ENCODE measurements around the gene SRGAP1.

DNA sequence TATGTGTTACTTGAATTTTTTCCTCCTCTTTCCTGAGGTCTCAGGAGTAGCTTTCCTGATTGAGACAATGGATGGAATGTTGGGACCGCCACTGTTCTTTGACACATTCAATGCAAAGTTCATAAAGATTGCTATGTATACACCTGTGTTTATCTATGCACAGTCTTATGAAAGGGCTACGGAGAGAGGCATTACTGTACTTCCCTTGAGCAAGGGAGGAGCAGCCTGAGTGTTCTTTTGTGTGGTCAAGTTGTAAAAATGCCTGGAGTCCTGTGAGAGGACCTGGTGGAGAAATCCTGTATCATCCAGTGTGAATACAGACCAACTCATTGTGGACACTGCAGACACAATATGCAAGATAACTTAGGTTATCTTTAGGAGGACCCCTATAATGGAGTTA is 1.2 kb downstream of the SRGAP1 start:
- TF ChIP-seq, protein P1, sequence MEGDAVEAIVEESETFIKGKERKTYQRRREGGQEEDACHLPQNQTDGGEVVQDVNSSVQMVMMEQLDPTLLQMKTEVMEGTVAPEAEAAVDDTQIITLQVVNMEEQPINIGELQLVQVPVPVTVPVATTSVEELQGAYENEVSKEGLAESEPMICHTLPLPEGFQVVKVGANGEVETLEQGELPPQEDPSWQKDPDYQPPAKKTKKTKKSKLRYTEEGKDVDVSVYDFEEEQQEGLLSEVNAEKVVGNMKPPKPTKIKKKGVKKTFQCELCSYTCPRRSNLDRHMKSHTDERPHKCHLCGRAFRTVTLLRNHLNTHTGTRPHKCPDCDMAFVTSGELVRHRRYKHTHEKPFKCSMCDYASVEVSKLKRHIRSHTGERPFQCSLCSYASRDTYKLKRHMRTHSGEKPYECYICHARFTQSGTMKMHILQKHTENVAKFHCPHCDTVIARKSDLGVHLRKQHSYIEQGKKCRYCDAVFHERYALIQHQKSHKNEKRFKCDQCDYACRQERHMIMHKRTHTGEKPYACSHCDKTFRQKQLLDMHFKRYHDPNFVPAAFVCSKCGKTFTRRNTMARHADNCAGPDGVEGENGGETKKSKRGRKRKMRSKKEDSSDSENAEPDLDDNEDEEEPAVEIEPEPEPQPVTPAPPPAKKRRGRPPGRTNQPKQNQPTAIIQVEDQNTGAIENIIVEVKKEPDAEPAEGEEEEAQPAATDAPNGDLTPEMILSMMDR (IDR thresholded peaks at IDR 0.05; ENCODE audit: poor library complexity, severe bottlenecking): no peak
- no peak for TF ChIP-seq EZH2 (IDR thresholded peaks at IDR 0.05; ENCODE audit: borderline replicate concordance, insufficient read depth, low read length, poor library complexity, severe bottlenecking)
- TF ChIP-seq EP300 (conservative IDR thresholded peaks at IDR 0.05; ENCODE audit: poor library complexity, severe bottlenecking): no peak
- TF ChIP-seq, protein P2, sequence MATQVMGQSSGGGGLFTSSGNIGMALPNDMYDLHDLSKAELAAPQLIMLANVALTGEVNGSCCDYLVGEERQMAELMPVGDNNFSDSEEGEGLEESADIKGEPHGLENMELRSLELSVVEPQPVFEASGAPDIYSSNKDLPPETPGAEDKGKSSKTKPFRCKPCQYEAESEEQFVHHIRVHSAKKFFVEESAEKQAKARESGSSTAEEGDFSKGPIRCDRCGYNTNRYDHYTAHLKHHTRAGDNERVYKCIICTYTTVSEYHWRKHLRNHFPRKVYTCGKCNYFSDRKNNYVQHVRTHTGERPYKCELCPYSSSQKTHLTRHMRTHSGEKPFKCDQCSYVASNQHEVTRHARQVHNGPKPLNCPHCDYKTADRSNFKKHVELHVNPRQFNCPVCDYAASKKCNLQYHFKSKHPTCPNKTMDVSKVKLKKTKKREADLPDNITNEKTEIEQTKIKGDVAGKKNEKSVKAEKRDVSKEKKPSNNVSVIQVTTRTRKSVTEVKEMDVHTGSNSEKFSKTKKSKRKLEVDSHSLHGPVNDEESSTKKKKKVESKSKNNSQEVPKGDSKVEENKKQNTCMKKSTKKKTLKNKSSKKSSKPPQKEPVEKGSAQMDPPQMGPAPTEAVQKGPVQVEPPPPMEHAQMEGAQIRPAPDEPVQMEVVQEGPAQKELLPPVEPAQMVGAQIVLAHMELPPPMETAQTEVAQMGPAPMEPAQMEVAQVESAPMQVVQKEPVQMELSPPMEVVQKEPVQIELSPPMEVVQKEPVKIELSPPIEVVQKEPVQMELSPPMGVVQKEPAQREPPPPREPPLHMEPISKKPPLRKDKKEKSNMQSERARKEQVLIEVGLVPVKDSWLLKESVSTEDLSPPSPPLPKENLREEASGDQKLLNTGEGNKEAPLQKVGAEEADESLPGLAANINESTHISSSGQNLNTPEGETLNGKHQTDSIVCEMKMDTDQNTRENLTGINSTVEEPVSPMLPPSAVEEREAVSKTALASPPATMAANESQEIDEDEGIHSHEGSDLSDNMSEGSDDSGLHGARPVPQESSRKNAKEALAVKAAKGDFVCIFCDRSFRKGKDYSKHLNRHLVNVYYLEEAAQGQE (IDR thresholded peaks at IDR 0.05; ENCODE audit: borderline replicate concordance): no peak
- no peak for TF ChIP-seq RAD21 (conservative IDR thresholded peaks at IDR 0.05)

All from neural cell (in vitro differentiated cells).